Tibial artery (tissue), 4 donors: ENCODE data around the gene EML3.
A peak's percentile ranks its signal among the peaks of the same experiment; 100 is the strongest.
"Not testable (repeated sequence)": the region's sequence is repeated elsewhere in the genome, so short reads cannot be mapped to it uniquely, and the experiment has no call there.

Experiments used
- DNase-seq, 2 donors: peaks; one replicate each; pipeline ENCODE4 v3.0.0-alpha.2; 2019
- H3K27ac ChIP-seq, 2 donors: fragments of 200-600 bp; sonication (generic) in 1 of 2; 1 replicate in 1 of 2; 2 replicates in 1 of 2; pipeline ENCODE4 v1.5.1; 2018 to 2019; ENCODE audit warnings: mild to moderate bottlenecking in 1 of 2
- H3K27me3 ChIP-seq, 2 donors: fragments of 200-600 bp; sonication (generic) in 1 of 2; one replicate each; pipeline versions ENCODE4 v1.5.1 to v1.6.0; 2016 to 2019
- H3K36me3 ChIP-seq, 3 donors: fragments of 200-600 bp; sonication (generic) in 2 of 3; one replicate each; pipeline ENCODE4 v1.5.1; 2016 to 2019; ENCODE audit warnings: mild to moderate bottlenecking in 2 of 3
- H3K4me1 ChIP-seq, 4 donors: fragments of 200-600 bp; sonication (generic) in 2 of 4; 1 replicate in 3 of 4; 2 replicates in 1 of 4; pipeline ENCODE4 v1.5.1; 2016 to 2019
- H3K4me3 ChIP-seq, 2 donors: fragments of 200-600 bp; sonication (generic) in 1 of 2; 1 replicate in 1 of 2; 2 replicates in 1 of 2; pipeline ENCODE4 v1.5.1; 2018 to 2019; ENCODE audit warnings: mild to moderate bottlenecking in 2 of 2
- H3K9me3 ChIP-seq, 3 donors: fragments of 200-600 bp; sonication (generic) in 1 of 3; one replicate each; pipeline ENCODE4 v1.5.1; 2016 to 2019
- intact Hi-C: fragments of 100-400 bp; cut with DNase I; formaldehyde crosslinking; loops from one replicate; pipeline ENCODE4 v1.15.0; 2023; ENCODE audit warnings: low total_unique reads
- TF ChIP-seq, protein P1 (sequence below), 2 experiments: fragments of 200-600 bp in 1 of 2; fragments of 450-650 bp in 1 of 2; IDR thresholded peaks; one replicate each; pipeline ENCODE4 v1.5.1; 2017 to 2019; ENCODE audit warnings: antibody characterized with exemption in 2 of 2, mild to moderate bottlenecking in 1 of 2, moderate library complexity in 1 of 2

EML3 gene

DNA sequence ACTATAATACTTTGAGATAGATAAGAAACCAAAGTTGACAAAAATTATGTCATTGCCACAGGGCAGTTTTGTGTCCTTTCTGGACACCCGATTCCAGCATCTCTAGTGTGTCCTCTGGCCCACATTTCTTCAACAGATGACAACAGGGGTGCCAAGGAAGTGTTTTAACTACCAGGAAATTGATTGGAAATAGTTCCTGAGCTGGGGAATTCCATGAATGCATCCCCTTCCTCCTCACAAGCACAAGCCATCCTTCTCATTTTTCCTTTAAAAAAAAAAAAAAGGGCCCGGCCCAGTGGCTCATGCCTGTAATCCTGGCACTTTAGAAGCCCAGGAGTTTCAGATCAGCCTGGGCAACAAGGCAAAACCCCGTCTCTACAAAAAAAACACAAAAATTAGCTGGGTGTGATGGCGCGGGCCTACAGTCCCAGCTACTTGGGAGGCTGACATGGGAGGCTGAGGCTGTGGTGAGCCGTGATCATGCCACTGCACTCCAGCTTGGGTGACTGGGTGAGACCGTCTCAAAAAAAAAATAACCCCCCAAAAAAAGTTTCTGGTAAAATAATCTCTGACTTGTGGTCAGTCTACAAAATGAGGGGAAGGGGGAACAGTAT lies 10.0 kb upstream of the EML3 start:
- Histone ChIP-seq H3K9me3 (no peaks in the 10 kb centered on the region), H3K27ac (peak overlapping the region; percentile 83 to 87), H3K4me1 (peaks cover 0 to 23% (median 15%) of the 10 kb centered on the region in 4 donors), H3K4me3 (peak overlapping the region; percentile 79 to 80), H3K27me3 (no peaks in the 10 kb centered on the region), H3K36me3 (peaks cover 25 to 32% (median 28%) of the 10 kb centered on the region in 3 donors)
- TF ChIP-seq, protein P1, sequence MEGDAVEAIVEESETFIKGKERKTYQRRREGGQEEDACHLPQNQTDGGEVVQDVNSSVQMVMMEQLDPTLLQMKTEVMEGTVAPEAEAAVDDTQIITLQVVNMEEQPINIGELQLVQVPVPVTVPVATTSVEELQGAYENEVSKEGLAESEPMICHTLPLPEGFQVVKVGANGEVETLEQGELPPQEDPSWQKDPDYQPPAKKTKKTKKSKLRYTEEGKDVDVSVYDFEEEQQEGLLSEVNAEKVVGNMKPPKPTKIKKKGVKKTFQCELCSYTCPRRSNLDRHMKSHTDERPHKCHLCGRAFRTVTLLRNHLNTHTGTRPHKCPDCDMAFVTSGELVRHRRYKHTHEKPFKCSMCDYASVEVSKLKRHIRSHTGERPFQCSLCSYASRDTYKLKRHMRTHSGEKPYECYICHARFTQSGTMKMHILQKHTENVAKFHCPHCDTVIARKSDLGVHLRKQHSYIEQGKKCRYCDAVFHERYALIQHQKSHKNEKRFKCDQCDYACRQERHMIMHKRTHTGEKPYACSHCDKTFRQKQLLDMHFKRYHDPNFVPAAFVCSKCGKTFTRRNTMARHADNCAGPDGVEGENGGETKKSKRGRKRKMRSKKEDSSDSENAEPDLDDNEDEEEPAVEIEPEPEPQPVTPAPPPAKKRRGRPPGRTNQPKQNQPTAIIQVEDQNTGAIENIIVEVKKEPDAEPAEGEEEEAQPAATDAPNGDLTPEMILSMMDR (IDR thresholded peaks at IDR 0.05) = no peak
- intact Hi-C loops = no loop called here
- DNase-seq = no peak

DNA sequence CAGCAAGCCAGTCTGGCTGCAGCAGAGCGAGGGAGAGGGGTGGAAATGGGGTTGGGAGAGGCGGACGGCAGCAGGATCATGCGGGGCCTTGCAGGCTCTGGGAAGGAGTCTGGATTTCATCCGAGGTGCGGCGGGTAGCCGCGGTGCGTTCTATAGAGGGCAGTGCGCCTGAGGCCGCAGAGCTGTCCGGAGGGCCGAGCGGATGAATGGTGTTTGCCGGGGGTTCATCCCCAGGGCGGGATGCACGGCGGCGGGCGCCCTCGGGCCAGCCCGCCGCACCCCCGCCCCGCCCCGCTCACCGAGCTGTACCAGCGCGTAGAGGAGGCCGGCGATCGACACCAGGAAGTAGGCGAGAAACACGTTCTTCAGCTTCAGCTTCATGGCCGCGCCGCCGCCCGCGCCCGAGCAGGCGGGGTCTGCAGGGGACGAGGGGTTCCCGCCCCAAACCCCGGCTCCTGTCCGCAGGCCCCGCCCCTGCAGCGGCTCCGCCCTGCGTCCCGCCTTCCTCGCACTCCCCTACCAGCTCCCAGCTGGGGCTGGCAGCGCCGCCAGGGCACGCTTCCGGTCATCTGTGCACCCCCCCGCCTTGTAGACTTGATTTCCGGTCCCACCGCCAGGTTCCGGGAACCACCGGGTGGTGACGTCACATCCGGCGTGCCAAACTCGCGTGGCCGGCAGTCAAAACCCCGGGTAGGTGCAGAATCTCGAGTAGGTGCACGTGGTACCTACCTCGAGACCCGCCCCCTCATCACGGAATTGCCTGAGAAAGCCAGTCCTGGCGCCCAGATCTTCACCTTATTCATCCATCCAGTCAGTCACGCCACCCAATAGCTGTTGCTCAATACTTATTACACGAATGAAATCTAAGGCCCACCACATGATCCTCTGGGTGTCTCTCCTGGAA lies 9.2 kb upstream of the EML3 start, which contains the start of gene B3GAT3:
Gene B3GAT3, minus strand, starts transcription at position 420 of the 904 bp plus-strand sequence. Its CDS starts 39 bp downstream, at position 381.
- H3K27me3 ChIP-seq = no peaks in the 10 kb centered on the region
- H3K4me3 ChIP-seq = peak within 1 kb of the TSS; percentile 79 to 80
- H3K4me1 ChIP-seq = peaks cover 0 to 23% (median 15%) of the 10 kb centered on the region in 4 donors
- peak within 1 kb of the TSS; percentile 83 to 87 for H3K27ac ChIP-seq
- TF ChIP-seq, protein P1 (IDR thresholded peaks at IDR 0.05) = peak in 1 of 2 experiments; percentile 31
- intact Hi-C loops = no loop called here
- DNase-seq = peak; percentile 98 to 99
- peaks cover 18 to 32% (median 21%) of the 10 kb centered on the region in 3 donors for H3K36me3 ChIP-seq
- H3K9me3 ChIP-seq = no peaks in the 10 kb centered on the region

DNA sequence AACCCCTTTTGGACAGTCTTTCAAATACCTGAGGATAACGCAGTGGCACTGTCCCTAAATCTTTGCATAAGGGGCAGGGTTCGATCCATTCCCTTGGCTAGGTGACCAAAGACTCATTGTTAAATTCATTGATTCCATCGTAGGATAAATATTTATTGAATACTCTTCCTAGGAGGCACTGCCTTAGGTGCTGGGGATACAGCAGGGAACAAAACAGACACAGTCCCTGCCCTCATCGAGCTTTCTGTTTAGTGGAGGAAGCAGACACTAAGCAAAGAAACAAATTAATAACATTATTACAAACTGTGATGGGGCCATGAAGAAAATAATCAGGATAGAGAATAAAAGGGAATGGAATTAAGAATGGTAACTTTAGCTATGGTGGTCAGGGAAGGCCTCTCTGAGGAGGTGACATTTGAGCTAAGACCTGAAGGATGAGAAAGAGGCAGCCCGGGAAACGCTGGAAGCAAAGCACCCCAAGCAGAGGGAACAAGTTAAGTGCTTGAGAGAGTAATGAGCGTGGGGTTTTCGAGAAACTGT lies 8.5 kb upstream of the EML3 start:
- peaks cover 0 to 23% (median 15%) of the 10 kb centered on the region in 4 donors for H3K4me1 ChIP-seq
- H3K27ac ChIP-seq = peak overlapping the region; percentile 83 to 87
- DNase-seq = no peak
- H3K27me3 ChIP-seq = no peaks in the 10 kb centered on the region
- H3K9me3 ChIP-seq = no peaks in the 10 kb centered on the region
- peak overlapping the region; percentile 79 to 80 for H3K4me3 ChIP-seq
- peaks cover 11 to 32% (median 14%) of the 10 kb centered on the region in 3 donors for H3K36me3 ChIP-seq
- TF ChIP-seq, protein P1 (IDR thresholded peaks at IDR 0.05) = no peak
- intact Hi-C loops = no loop called here

DNA sequence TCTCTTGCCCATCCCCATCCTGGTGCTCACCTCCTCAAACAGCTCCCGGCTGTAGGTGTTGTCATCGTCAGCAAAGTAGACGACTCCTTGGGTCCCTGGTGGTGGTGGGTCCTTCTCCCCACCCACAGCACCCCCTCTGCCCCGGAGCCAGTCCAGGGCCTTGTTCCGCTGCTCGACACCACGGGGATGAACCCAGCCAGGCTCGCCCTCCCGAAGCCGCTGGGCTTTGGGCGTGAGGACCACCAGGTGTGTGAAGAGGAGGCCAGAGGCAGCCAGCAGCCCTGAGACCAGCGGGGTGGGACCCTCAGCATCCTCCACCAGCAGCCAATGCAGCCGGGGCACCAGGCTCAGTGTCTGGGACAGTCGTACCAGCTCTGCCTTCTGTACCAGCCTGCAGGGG lies 4.4 kb upstream of the EML3 start:
- Histone ChIP-seq H3K4me1 (peaks cover 0 to 34% (median 24%) of the 10 kb centered on the region in 4 donors), H3K36me3 (peaks cover 0 to 32% (median 7%) of the 10 kb centered on the region in 3 donors)
- H3K27ac ChIP-seq, DNase-seq, H3K4me3 ChIP-seq, H3K27me3 ChIP-seq, H3K9me3 ChIP-seq: not testable (repeated sequence)
- intact Hi-C loops = loop anchor here (10.0 kb wide), 1 partner anchor 88 kb away; the partner anchor contains the start of genes BSCL2 and GNG3

DNA sequence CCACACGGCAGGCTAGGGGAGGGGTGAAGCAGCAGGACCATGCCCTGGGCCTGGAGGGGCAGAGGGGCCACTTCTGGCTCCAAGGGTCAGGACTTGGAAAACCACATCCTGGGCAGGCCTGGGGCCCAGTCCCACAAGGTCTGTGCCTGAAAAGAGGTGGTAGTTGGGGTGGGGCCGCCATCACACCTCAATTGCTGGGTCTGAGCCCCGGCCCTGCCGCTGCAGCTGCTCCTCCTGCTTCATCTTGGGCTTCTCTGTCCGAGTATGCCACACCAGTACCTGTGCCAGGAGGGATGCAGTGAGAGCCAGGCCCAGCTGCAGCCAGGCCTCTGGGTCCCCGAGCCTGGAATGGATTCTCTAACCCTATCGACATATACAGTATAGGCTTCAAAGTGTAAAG lies 2.9 kb upstream of the EML3 start:
- Histone ChIP-seq H3K27ac (no peak overlapping the region), H3K27me3 (no peaks in the 10 kb centered on the region), H3K36me3 (peaks cover 0 to 37% (median 11%) of the 10 kb centered on the region in 3 donors), H3K9me3 (no peaks in the 10 kb centered on the region), H3K4me3 (no peak overlapping the region), H3K4me1 (peaks cover 0 to 40% (median 28%) of the 10 kb centered on the region in 4 donors)
- TF ChIP-seq, protein P1 (IDR thresholded peaks at IDR 0.05) = no peak
- no peak for DNase-seq
- intact Hi-C loops = loop anchor here (10.0 kb wide), 1 partner anchor 89 kb away; the partner anchor contains the start of genes BSCL2 and GNG3
